Lung (tissue), 12 donors: ENCODE results near the gene SNTN. TPM values are rescaled to one million over a fixed set of nuclear protein-coding genes. Genes with fewer than 3 reads are reported as not detected.

Experiments used
- ATAC-seq: fragments of 200-7000 bp; cut with Tn5 transposase; one replicate; pipeline ENCODE4 v1.9.1; 2020; ENCODE audit warnings: moderate number of reproducible peaks; ENCODE audit not compliant: insufficient read depth, low FRiP score
- DNase-seq, 3 donors: peaks; one replicate each; pipeline ENCODE4 v3.0.0-alpha.2; 2013 to 2017
- H3K27ac ChIP-seq, 2 donors: one replicate each; pipeline ENCODE4 v1.5.1; 2013; ENCODE audit warnings: mild to moderate bottlenecking in 2 of 2, moderate library complexity in 2 of 2, control low read depth in 1 of 2, inconsistent platforms in 1 of 2, low read depth in 1 of 2, low read length in 1 of 2
- H3K27me3 ChIP-seq, 3 donors: one replicate each; pipeline ENCODE4 v1.5.1; 2013; ENCODE audit warnings: low read length in 2 of 3; ENCODE audit not compliant: control insufficient read depth in 3 of 3, insufficient read depth in 3 of 3
- H3K36me3 ChIP-seq, 4 donors: one replicate each; pipeline ENCODE4 v1.5.1; 2013; ENCODE audit warnings: low read length in 4 of 4, mild to moderate bottlenecking in 1 of 4, moderate library complexity in 1 of 4; ENCODE audit not compliant: control insufficient read depth in 4 of 4, insufficient read depth in 4 of 4
- H3K4me1 ChIP-seq, 5 donors: one replicate each; pipeline ENCODE4 v1.5.1; 2013; ENCODE audit warnings: low read length in 5 of 5, mild to moderate bottlenecking in 2 of 5, moderate library complexity in 1 of 5; ENCODE audit not compliant: control insufficient read depth in 5 of 5, insufficient read depth in 5 of 5
- H3K4me3 ChIP-seq: one replicate; pipeline ENCODE4 v1.5.1; 2013; ENCODE audit warnings: mild to moderate bottlenecking, control low read depth, moderate library complexity
- H3K9ac ChIP-seq, 2 donors: one replicate each; pipeline ENCODE4 v1.5.1; 2013; ENCODE audit warnings: low read length in 2 of 2, control low read depth in 1 of 2; ENCODE audit not compliant: insufficient read depth in 1 of 2
- H3K9me3 ChIP-seq, 4 donors: one replicate each; pipeline ENCODE4 v1.5.1; 2013; ENCODE audit warnings: low read length in 3 of 4, mild to moderate bottlenecking in 1 of 4, moderate library complexity in 1 of 4; ENCODE audit not compliant: control insufficient read depth in 4 of 4, insufficient read depth in 3 of 4
- WGBS, 2 donors: extraction: QIAGEN DNeasy Blood & Tissue Kit; methylation state at CpG; one replicate each; pipeline ENCODE4 v1.1.7; 2013; 5-methylcytosine and 5-hydroxymethylcytosine counted together
- polyA plus RNA-seq, 2 donors: library from polyadenylated mRNA; stranded (reverse); fragments of 200-250 nt; gene quantifications; one replicate each; pipeline ENCODE4 v1.2.1, GENCODE V29; 2013
- total RNA-seq, 2 donors: library from RNA; depleted of rRNA in 1 of 2; stranded (reverse); fragments of >200 nt in 1 of 2; gene quantifications; one replicate each; pipeline ENCODE4 v1.2.1, GENCODE V29; 2014 to 2021
- TF ChIP-seq, protein P1 (sequence below): IDR thresholded peaks from 2 replicates; pipeline ENCODE4 v1.5.1; 2012; ENCODE audit warnings: mild to moderate bottlenecking; ENCODE audit errors: control extremely low read depth, extremely low read depth
- donor health status: control.
- donor health status: control.
- donor health status: Bipolar disorder and iron deficiency.
- donor health status: healthy.
- donor health status: DM: yes; HTN: yes; CAD: no.

Gene SNTN
- total and polyA plus RNA-seq, 4 donors, result 20.1 to 51.0 (median 32.3) TPM

DNA sequence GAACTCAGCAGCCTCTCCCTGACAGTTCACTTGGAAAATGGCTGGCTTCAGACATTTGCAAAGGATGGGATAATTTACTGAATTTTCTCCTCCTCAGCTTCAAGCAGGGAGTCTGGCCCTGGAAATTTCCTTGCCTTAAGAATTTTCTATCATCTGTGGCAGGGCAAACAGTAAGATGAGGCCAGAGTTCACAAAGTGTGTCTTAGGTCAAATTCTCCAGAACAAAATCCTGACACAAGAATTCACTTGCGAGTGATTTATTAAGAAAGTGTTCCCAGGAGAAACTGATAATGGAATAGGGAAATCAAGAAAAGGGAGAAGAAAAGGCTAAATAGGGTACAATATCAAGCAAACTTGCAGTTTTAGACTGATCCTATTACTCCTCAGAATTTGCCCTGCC lies 55.3 kb downstream of the SNTN start:
- no peaks in the 10 kb centered on the region for H3K27me3 ChIP-seq
- H3K9me3 ChIP-seq, result no peaks in the 10 kb centered on the region
- no peak overlapping the region for H3K27ac ChIP-seq
- H3K9ac ChIP-seq, result no peak overlapping the region
- 77 to 87% methylated on average over 1 of the region's 1 CpG for WGBS, 2 donors
- H3K36me3 ChIP-seq, result no peaks in the 10 kb centered on the region
- H3K4me3 ChIP-seq, result no peak overlapping the region
- ATAC-seq (no peak), DNase-seq (no peak)
- TF ChIP-seq, protein P1, sequence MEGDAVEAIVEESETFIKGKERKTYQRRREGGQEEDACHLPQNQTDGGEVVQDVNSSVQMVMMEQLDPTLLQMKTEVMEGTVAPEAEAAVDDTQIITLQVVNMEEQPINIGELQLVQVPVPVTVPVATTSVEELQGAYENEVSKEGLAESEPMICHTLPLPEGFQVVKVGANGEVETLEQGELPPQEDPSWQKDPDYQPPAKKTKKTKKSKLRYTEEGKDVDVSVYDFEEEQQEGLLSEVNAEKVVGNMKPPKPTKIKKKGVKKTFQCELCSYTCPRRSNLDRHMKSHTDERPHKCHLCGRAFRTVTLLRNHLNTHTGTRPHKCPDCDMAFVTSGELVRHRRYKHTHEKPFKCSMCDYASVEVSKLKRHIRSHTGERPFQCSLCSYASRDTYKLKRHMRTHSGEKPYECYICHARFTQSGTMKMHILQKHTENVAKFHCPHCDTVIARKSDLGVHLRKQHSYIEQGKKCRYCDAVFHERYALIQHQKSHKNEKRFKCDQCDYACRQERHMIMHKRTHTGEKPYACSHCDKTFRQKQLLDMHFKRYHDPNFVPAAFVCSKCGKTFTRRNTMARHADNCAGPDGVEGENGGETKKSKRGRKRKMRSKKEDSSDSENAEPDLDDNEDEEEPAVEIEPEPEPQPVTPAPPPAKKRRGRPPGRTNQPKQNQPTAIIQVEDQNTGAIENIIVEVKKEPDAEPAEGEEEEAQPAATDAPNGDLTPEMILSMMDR, result no peak
- no peaks in the 10 kb centered on the region for H3K4me1 ChIP-seq

DNA sequence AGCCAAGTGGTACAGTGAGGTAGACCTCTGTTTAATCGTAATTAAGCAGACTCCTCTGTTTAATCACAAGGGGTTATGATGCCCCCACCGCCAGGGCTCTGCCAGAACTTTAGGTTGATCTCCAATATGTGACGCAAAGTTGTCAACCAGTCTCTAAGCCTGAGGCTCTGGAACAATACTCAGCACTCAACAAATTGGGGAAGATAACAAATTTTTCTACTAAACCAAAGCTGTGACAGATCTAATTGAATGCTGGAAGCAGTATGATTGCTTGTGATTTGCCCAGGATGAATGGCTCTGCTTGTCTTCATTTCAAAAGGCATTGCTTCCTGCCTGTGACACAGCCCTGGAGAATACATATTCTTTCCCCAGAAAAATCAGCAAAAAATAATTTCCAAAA lies 57.1 kb downstream of the SNTN start:
- Histone ChIP-seq H3K4me1 (no peaks in the 10 kb centered on the region), H3K27me3 (no peaks in the 10 kb centered on the region), H3K27ac (no peak overlapping the region), H3K9ac (no peak overlapping the region), H3K4me3 (no peak overlapping the region), H3K36me3 (no peaks in the 10 kb centered on the region), H3K9me3 (no peaks in the 10 kb centered on the region)
- WGBS, 2 donors, result 88 to 90% methylated on average over 3 of the region's 3 CpGs
- DNase-seq (no peak), ATAC-seq (no peak)
- TF ChIP-seq, protein P1, result no peak

Other genes starting within 250 kb of the SNTN start
- gene C3orf49, start 166.6 kb downstream of the SNTN start, total RNA-seq, result not detected
- gene C3orf49, start 166.6 kb downstream of the SNTN start, polyA plus RNA-seq, result not detected
- 10 to 100 TPM; 39.9 to 45.1 TPM for gene THOC7, start 211.1 kb downstream of the SNTN start, total RNA-seq
- gene THOC7, start 211.1 kb downstream of the SNTN start, polyA plus RNA-seq, result 100 to 1,000 TPM in 1 of 2 donors, 10 to 100 TPM in 1; 38.1 to 124 TPM
- gene ATXN7, start 211.2 kb downstream of the SNTN start, total RNA-seq, result 10 to 100 TPM; 30.1 to 46.6 TPM
- 1 to 10 TPM; 4.8 to 5.9 TPM for gene ATXN7, start 211.2 kb downstream of the SNTN start, polyA plus RNA-seq